Endothelial cell (in vitro differentiated cells): ENCODE measurements around the gene PRDM5. TPM values are rescaled to one million over a fixed set of nuclear protein-coding genes. Genes with fewer than 3 reads are reported as not detected.

Experiments used
- DNase-seq: peaks from one replicate; pipeline ENCODE4 v3.0.0; 2021; ENCODE audit warnings: low spot score
- H3K27ac Mint-ChIP-seq: one replicate; pipeline ENCODE4 v1.8.0; 2021; ENCODE audit warnings: mixed read lengths, inconsistent platforms; ENCODE audit not compliant: unreplicated experiment
- H3K27me3 Mint-ChIP-seq: one replicate; pipeline ENCODE4 v1.8.0; 2021; ENCODE audit warnings: mild to moderate bottlenecking, moderate library complexity, mixed read lengths, inconsistent platforms; ENCODE audit not compliant: unreplicated experiment
- H3K36me3 Mint-ChIP-seq: one replicate; pipeline ENCODE4 v1.8.0; 2021; ENCODE audit warnings: mild to moderate bottlenecking, low read depth, mixed read lengths, inconsistent platforms; ENCODE audit not compliant: unreplicated experiment
- H3K4me1 Mint-ChIP-seq: one replicate; pipeline ENCODE4 v1.8.0; 2021; ENCODE audit warnings: mild to moderate bottlenecking, mixed read lengths, inconsistent platforms; ENCODE audit not compliant: unreplicated experiment
- H3K4me3 Mint-ChIP-seq: one replicate; pipeline ENCODE4 v1.8.0; 2021; ENCODE audit warnings: mild to moderate bottlenecking, mixed read lengths, inconsistent platforms; ENCODE audit not compliant: unreplicated experiment
- H3K9me3 Mint-ChIP-seq: one replicate; pipeline ENCODE4 v1.8.0; 2021; ENCODE audit warnings: mixed read lengths, inconsistent platforms; ENCODE audit not compliant: unreplicated experiment
- CTCF ChIP-seq: fragments of 200-600 bp; sonication (generic); IDR thresholded peaks from one replicate; pipeline ENCODE4 v1.5.0; 2021; ENCODE audit warnings: antibody characterized with exemption; ENCODE audit not compliant: unreplicated experiment
- total RNA-seq: library from RNA; stranded (reverse); fragmentation: NEBNext Ultra II Directional; extraction: Animal tissue kit (Norgen Biotek cat#: 25700); gene quantifications from one replicate; pipeline ENCODE4 v1.2.1, GENCODE V29; 2021; ENCODE audit not compliant: unreplicated experiment

The PRDM5 gene
- total RNA-seq, 1 donor from 2014 or later = 17.0 TPM

GRCh38 chr4:120812216-120812615, 110.3 kb downstream of the PRDM5 start:
- Mint-ChIP-seq H3K9me3 (peaks cover 6% of the 10 kb centered on the region), H3K4me1 (peaks cover 17% of the 10 kb centered on the region), H3K36me3 (peaks cover 14% of the 10 kb centered on the region), H3K4me3 (no peak overlapping the region), H3K27me3 (no peaks in the 10 kb centered on the region), H3K27ac (no peak overlapping the region)
- no peak for DNase-seq
- TF ChIP-seq CTCF = no peak

- no peaks in the 10 kb centered on the region for H3K27me3 Mint-ChIP-seq
- H3K9me3 Mint-ChIP-seq = peaks cover 6% of the 10 kb centered on the region
- no peak for TF ChIP-seq CTCF
- no peak overlapping the region for H3K4me3 Mint-ChIP-seq
- H3K4me1 Mint-ChIP-seq = peaks cover 3% of the 10 kb centered on the region
- H3K27ac Mint-ChIP-seq = no peak overlapping the region
- H3K36me3 Mint-ChIP-seq = peaks cover 25% of the 10 kb centered on the region
- DNase-seq = no peak
Measured at GRCh38 chr4:120809518-120809917, 113.0 kb downstream of the PRDM5 start.

- Mint-ChIP-seq H3K4me1 (no peaks in the 10 kb centered on the region), H3K27ac (no peak overlapping the region), H3K36me3 (peaks cover 25% of the 10 kb centered on the region), H3K27me3 (no peaks in the 10 kb centered on the region), H3K9me3 (peaks cover 6% of the 10 kb centered on the region), H3K4me3 (no peak overlapping the region)
- no peak for DNase-seq
- TF ChIP-seq CTCF = no peak
Measured at GRCh38 chr4:120808475-120809141, 113.9 kb downstream of the PRDM5 start.

- no peak overlapping the region for H3K4me3 Mint-ChIP-seq
- H3K27ac Mint-ChIP-seq = no peak overlapping the region
- no peaks in the 10 kb centered on the region for H3K9me3 Mint-ChIP-seq
- H3K4me1 Mint-ChIP-seq = no peaks in the 10 kb centered on the region
- DNase-seq = no peak
- H3K36me3 Mint-ChIP-seq = peaks cover 4% of the 10 kb centered on the region
- no peaks in the 10 kb centered on the region for H3K27me3 Mint-ChIP-seq
- TF ChIP-seq CTCF = no peak
Measured at GRCh38 chr4:120801137-120801758, 121.3 kb downstream of the PRDM5 start.

GRCh38 chr4:120798570-120798969, 124.0 kb downstream of the PRDM5 start:
- DNase-seq = no peak
- Mint-ChIP-seq H3K27ac (no peak overlapping the region), H3K36me3 (no peaks in the 10 kb centered on the region), H3K4me3 (no peak overlapping the region), H3K27me3 (no peaks in the 10 kb centered on the region), H3K9me3 (no peaks in the 10 kb centered on the region), H3K4me1 (no peaks in the 10 kb centered on the region)
- no peak for TF ChIP-seq CTCF
